Upper lobe of left lung (tissue), 6 donors: ENCODE measurements around the gene NR5A1. TPM values are rescaled to one million over a fixed set of nuclear protein-coding genes. Genes with fewer than 3 reads are reported as not detected.

Experiments
- ATAC-seq, 2 donors: fragments of 200-7000 bp; cut with Tn5 transposase; one replicate each; pipeline ENCODE4 v1.9.1; 2022; ENCODE audit warnings: mild to moderate bottlenecking in 2 of 2, moderate library complexity in 2 of 2; ENCODE audit not compliant: low FRiP score in 2 of 2
- DNase-seq, 2 donors: peaks; one replicate each; pipeline ENCODE4 v3.0.0-alpha.2; 2019 to 2020
- H3K27ac ChIP-seq, 4 donors: fragments of 200-600 bp; sonication (generic); one replicate each; pipeline ENCODE4 v1.5.1; 2016 to 2019
- H3K27me3 ChIP-seq, 4 donors: fragments of 200-600 bp; sonication (generic); one replicate each; pipeline ENCODE4 v1.5.1; 2017 to 2019
- H3K36me3 ChIP-seq, 4 donors: fragments of 200-600 bp; sonication (generic); one replicate each; pipeline ENCODE4 v1.5.1; 2016 to 2019
- H3K4me1 ChIP-seq, 4 donors: fragments of 200-600 bp; sonication (generic); one replicate each; pipeline ENCODE4 v1.5.1; 2018 to 2019
- H3K4me3 ChIP-seq, 4 donors: fragments of 200-600 bp; sonication (generic); one replicate each; pipeline ENCODE4 v1.5.1; 2017 to 2019; ENCODE audit warnings: mild to moderate bottlenecking in 2 of 4, moderate library complexity in 1 of 4
- H3K9me3 ChIP-seq, 4 donors: fragments of 200-600 bp; sonication (generic); one replicate each; pipeline ENCODE4 v1.5.1; 2018 to 2019
- CTCF ChIP-seq, 6 experiments: fragments of 450-650 bp in 4 of 6; fragments of 200-600 bp in 2 of 6; sonication (generic) in 2 of 6; IDR thresholded peaks; one replicate each; pipeline ENCODE4 v1.5.1; 2016 to 2019; ENCODE audit warnings: antibody characterized with exemption in 6 of 6
- EP300 ChIP-seq, 4 donors: sonication (generic); formaldehyde crosslinking; IDR thresholded peaks; one replicate each; pipeline ENCODE4 v1.5.1; 2017; ENCODE audit warnings: antibody characterized with exemption in 4 of 4, control low read depth in 2 of 4
- POLR2A ChIP-seq, 4 donors: fragments of 450-650 bp; IDR thresholded peaks; one replicate each; pipeline ENCODE4 v1.5.1; 2016 to 2017; ENCODE audit warnings: antibody characterized with exemption in 4 of 4, mild to moderate bottlenecking in 2 of 4
- POLR2AphosphoS5 ChIP-seq, 2 donors: sonication (generic); formaldehyde crosslinking; IDR thresholded peaks; one replicate each; pipeline ENCODE4 v1.5.1; 2017; ENCODE audit warnings: antibody characterized with exemption in 2 of 2
- WGBS, 2 donors: methylation state at CpG; one replicate each; pipeline ENCODE4 v1.1.5; 2017 to 2018; 5-methylcytosine and 5-hydroxymethylcytosine counted together
- total RNA-seq, 6 donors: library from RNA; depleted of rRNA in 4 of 6; stranded (reverse); fragments of >200 nt in 4 of 6; gene quantifications; one replicate each; pipeline versions ENCODE4 v1.1.0 to v1.2.1, GENCODE V29; 2016 to 2021
- donor health status: DM: no; HTN: no; CAD: no; lungs with moderate emphysema.
- donor health status: DM: no; HTN: yes; CAD: no; lungs with severe emphysema.

The NR5A1 gene
- total RNA-seq, 6 donors from 2014 or later = 0.30 to 0.49 TPM; not detected in 4

DNA sequence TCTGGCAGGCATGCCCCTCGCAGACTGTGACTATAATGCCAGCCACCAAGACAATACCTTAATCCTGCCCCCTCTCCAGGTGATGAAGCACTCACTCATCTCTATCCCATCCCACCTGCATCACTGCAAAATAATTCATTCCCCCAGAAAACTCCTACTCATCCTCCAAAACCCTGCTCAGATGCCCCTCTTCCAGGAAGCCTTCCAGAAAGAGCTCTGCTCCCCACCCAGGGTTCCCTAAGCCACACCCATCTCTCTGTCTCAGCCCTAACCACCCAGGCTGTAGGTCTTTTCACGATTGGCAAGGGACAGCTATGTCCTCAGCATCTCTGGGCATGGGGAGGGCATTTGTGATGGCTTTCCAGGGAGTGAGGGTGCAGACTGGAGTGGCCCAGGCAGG, 17.2 kb downstream of the NR5A1 start:
- H3K27me3 ChIP-seq = peaks cover 0 to 7% (median 0%) of the 10 kb centered on the region in 4 donors
- ATAC-seq (no peak), DNase-seq (no peak)
- WGBS, 2 donors = 80% methylated on average over 2 of the region's 2 CpGs
- H3K27ac ChIP-seq = no peak overlapping the region
- no peaks in the 10 kb centered on the region for H3K9me3 ChIP-seq
- H3K4me1 ChIP-seq = no peaks in the 10 kb centered on the region
- no peak for TF ChIP-seq POLR2AphosphoS5 (IDR thresholded peaks at IDR 0.05)
- no peak for TF ChIP-seq CTCF (IDR thresholded peaks at IDR 0.05)
- no peak for TF ChIP-seq EP300 (IDR thresholded peaks at IDR 0.05)
- TF ChIP-seq POLR2A (IDR thresholded peaks at IDR 0.05) = no peak
- no peaks in the 10 kb centered on the region for H3K36me3 ChIP-seq
- H3K4me3 ChIP-seq = no peak overlapping the region

DNA sequence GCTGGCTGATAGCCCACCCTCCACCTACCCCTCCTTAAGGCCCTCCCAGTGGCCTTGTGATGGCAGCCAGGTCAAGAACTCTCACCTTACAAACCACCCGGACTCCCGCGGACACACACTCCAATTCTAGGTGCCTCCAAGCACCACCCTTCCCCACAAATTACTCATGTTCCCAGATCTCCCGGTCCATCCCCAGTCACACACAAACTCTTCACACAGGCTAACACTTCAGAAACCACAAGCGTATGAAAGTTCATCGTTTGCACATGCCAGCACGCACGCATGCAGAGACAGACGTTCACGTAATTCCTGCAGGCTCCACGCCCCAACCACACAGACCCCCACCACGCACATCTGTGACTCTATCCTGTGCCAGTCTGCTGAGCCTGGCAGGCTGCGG, 18.0 kb downstream of the NR5A1 start:
- DNase-seq (no peak), ATAC-seq (no peak)
- no peak overlapping the region for H3K27ac ChIP-seq
- H3K4me3 ChIP-seq = no peak overlapping the region
- TF ChIP-seq CTCF (IDR thresholded peaks at IDR 0.05) (no peak), EP300 (IDR thresholded peaks at IDR 0.05) (no peak), POLR2AphosphoS5 (IDR thresholded peaks at IDR 0.05) (no peak), POLR2A (IDR thresholded peaks at IDR 0.05) (no peak)
- H3K4me1 ChIP-seq = no peaks in the 10 kb centered on the region
- no peaks in the 10 kb centered on the region for H3K9me3 ChIP-seq
- H3K27me3 ChIP-seq = peaks cover 0 to 7% (median 0%) of the 10 kb centered on the region in 4 donors
- no peaks in the 10 kb centered on the region for H3K36me3 ChIP-seq
- WGBS, 2 donors = 53 to 66% methylated on average over 12 to 13 of the region's 13 CpGs

- TF ChIP-seq POLR2AphosphoS5 (IDR thresholded peaks at IDR 0.05) = no peak
- no peak for TF ChIP-seq CTCF (IDR thresholded peaks at IDR 0.05)
- no peak for TF ChIP-seq POLR2A (IDR thresholded peaks at IDR 0.05)
- TF ChIP-seq EP300 (IDR thresholded peaks at IDR 0.05) = no peak
- Histone ChIP-seq H3K4me1 (no peaks in the 10 kb centered on the region), H3K36me3 (no peaks in the 10 kb centered on the region), H3K27ac (no peak overlapping the region), H3K4me3 (no peak overlapping the region), H3K9me3 (no peaks in the 10 kb centered on the region), H3K27me3 (peaks cover 0 to 7% (median 0%) of the 10 kb centered on the region in 4 donors)
- no peak for DNase-seq
- 87 to 88% methylated on average over 6 to 8 of the region's 8 CpGs for WGBS, 2 donors
- no peak for ATAC-seq
These were observed 18.5 kb downstream of the NR5A1 start for GRCh38 chr9:124488641-124489210.

GRCh38 chr9:124487260-124488182, 19.7 kb downstream of the NR5A1 start:
- peaks cover 0 to 7% (median 0%) of the 10 kb centered on the region in 4 donors for H3K27me3 ChIP-seq
- 52 to 62% methylated on average over 35 to 38 of the region's 40 CpGs for WGBS, 2 donors
- H3K9me3 ChIP-seq = no peaks in the 10 kb centered on the region
- no peak overlapping the region for H3K4me3 ChIP-seq
- TF ChIP-seq POLR2AphosphoS5 (IDR thresholded peaks at IDR 0.05) (no peak), CTCF (IDR thresholded peaks at IDR 0.05) (no peak), POLR2A (IDR thresholded peaks at IDR 0.05) (no peak), EP300 (IDR thresholded peaks at IDR 0.05) (no peak)
- H3K36me3 ChIP-seq = no peaks in the 10 kb centered on the region
- DNase-seq (no peak), ATAC-seq (no peak)
- H3K27ac ChIP-seq = no peak overlapping the region
- peaks cover 0 to 3% (median 0%) of the 10 kb centered on the region in 4 donors for H3K4me1 ChIP-seq
